ENCODE results near the gene CCDC110. TPM values are rescaled to one million over a fixed set of nuclear protein-coding genes. Genes with fewer than 3 reads are reported as not detected.

The CCDC110 gene
- polyA plus RNA-seq, 1 donor from 2014 or later, result 0.21 TPM

DNA sequence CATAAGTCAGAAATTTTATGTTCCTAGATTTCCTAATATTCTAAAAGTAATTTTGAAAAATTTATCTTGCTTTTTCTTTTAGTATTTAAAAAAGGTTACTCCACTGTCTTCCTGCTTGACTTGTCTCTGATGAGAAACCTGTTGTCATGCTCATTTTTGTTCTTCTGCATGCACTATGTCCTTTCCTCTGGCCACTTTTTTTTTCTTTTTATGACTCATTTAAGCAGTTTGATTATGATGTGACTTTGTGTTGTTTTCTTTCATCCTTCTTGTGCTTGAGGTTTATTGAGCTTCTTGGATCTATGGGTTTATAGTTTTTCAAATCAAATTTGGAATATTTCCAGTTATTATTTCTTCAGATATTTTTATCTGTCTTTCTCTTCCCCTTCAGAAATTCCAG lies 33.7 kb downstream of the CCDC110 start:
- no peaks in the 10 kb centered on the region for H3K9me2 ChIP-seq (ENCODE audit: insufficient read depth, low read length)
- TF ChIP-seq, protein P1, sequence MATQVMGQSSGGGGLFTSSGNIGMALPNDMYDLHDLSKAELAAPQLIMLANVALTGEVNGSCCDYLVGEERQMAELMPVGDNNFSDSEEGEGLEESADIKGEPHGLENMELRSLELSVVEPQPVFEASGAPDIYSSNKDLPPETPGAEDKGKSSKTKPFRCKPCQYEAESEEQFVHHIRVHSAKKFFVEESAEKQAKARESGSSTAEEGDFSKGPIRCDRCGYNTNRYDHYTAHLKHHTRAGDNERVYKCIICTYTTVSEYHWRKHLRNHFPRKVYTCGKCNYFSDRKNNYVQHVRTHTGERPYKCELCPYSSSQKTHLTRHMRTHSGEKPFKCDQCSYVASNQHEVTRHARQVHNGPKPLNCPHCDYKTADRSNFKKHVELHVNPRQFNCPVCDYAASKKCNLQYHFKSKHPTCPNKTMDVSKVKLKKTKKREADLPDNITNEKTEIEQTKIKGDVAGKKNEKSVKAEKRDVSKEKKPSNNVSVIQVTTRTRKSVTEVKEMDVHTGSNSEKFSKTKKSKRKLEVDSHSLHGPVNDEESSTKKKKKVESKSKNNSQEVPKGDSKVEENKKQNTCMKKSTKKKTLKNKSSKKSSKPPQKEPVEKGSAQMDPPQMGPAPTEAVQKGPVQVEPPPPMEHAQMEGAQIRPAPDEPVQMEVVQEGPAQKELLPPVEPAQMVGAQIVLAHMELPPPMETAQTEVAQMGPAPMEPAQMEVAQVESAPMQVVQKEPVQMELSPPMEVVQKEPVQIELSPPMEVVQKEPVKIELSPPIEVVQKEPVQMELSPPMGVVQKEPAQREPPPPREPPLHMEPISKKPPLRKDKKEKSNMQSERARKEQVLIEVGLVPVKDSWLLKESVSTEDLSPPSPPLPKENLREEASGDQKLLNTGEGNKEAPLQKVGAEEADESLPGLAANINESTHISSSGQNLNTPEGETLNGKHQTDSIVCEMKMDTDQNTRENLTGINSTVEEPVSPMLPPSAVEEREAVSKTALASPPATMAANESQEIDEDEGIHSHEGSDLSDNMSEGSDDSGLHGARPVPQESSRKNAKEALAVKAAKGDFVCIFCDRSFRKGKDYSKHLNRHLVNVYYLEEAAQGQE (IDR thresholded peaks at IDR 0.05; ENCODE audit: borderline replicate concordance), result no peak
- TF ChIP-seq EZH2 (IDR thresholded peaks at IDR 0.05; ENCODE audit: borderline replicate concordance, insufficient read depth, low read length, poor library complexity, severe bottlenecking), result no peak
- no peak for TF ChIP-seq POLR2AphosphoS5 (IDR thresholded peaks at IDR 0.05)
- no peak for TF ChIP-seq TAF1 (IDR thresholded peaks at IDR 0.05; ENCODE audit: low read depth)
- TF ChIP-seq, protein P2, sequence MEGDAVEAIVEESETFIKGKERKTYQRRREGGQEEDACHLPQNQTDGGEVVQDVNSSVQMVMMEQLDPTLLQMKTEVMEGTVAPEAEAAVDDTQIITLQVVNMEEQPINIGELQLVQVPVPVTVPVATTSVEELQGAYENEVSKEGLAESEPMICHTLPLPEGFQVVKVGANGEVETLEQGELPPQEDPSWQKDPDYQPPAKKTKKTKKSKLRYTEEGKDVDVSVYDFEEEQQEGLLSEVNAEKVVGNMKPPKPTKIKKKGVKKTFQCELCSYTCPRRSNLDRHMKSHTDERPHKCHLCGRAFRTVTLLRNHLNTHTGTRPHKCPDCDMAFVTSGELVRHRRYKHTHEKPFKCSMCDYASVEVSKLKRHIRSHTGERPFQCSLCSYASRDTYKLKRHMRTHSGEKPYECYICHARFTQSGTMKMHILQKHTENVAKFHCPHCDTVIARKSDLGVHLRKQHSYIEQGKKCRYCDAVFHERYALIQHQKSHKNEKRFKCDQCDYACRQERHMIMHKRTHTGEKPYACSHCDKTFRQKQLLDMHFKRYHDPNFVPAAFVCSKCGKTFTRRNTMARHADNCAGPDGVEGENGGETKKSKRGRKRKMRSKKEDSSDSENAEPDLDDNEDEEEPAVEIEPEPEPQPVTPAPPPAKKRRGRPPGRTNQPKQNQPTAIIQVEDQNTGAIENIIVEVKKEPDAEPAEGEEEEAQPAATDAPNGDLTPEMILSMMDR (IDR thresholded peaks at IDR 0.05; ENCODE audit: poor library complexity, severe bottlenecking), result no peak
- TF ChIP-seq EP300 (conservative IDR thresholded peaks at IDR 0.05; ENCODE audit: poor library complexity, severe bottlenecking), result no peak
- H2AFZ ChIP-seq (ENCODE audit: low read depth, low read length), result no peak overlapping the region
- H3K9ac ChIP-seq (ENCODE audit: low read length), result no peak overlapping the region
- no peaks in the 10 kb centered on the region for H3K79me2 ChIP-seq (replicated peaks; ENCODE audit: insufficient read depth, low read length)
- H3K27me3 ChIP-seq (ENCODE audit: insufficient read depth, low read depth, low read length), result no peaks in the 10 kb centered on the region
- no peak overlapping the region for H3K4me2 ChIP-seq (ENCODE audit: low read length)
- H3K4me3 ChIP-seq (ENCODE audit: low read length), result no peak overlapping the region
- no peak overlapping the region for H3K27ac ChIP-seq (ENCODE audit: low read length)
- H3K9me3 ChIP-seq (ENCODE audit: low read length), result no peaks in the 10 kb centered on the region
- no peaks in the 10 kb centered on the region for H3F3A ChIP-seq (ENCODE audit: insufficient read depth, low read length, poor library complexity, severe bottlenecking)
- no peaks in the 10 kb centered on the region for H3K36me3 ChIP-seq (ENCODE audit: insufficient read depth, low read length)
- H4K20me1 ChIP-seq (ENCODE audit: insufficient read depth), result no peaks in the 10 kb centered on the region

DNA sequence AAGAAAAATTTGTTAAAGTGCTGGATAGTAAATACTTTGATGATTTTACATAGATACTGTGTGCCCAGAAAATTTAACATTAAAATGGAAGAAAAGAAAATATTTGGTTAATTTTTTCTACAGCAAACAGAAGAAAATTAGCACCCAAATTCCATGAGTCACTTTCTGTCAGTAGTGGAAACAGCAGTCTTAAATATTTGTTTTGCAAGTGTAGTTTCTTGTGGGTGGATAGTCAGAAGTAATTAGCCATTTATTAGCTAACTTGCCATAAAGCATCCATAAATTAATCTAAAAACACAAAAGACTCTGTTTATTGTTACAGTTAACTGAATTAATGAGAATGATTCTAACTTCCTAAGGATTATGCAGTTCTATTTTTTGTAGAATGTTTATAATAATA lies 36.1 kb downstream of the CCDC110 start:
- Histone ChIP-seq H3K27ac (ENCODE audit: low read length) (no peak overlapping the region), H4K20me1 (ENCODE audit: insufficient read depth) (no peaks in the 10 kb centered on the region), H3K9me3 (ENCODE audit: low read length) (no peaks in the 10 kb centered on the region), H3K4me2 (ENCODE audit: low read length) (no peak overlapping the region), H3K9ac (ENCODE audit: low read length) (no peak overlapping the region), H3K9me2 (ENCODE audit: insufficient read depth, low read length) (no peaks in the 10 kb centered on the region), H3K36me3 (ENCODE audit: insufficient read depth, low read length) (no peaks in the 10 kb centered on the region), H2AFZ (ENCODE audit: low read depth, low read length) (no peak overlapping the region), H3K79me2 (replicated peaks; ENCODE audit: insufficient read depth, low read length) (no peaks in the 10 kb centered on the region), H3K4me3 (ENCODE audit: low read length) (no peak overlapping the region), H3K27me3 (ENCODE audit: insufficient read depth, low read depth, low read length) (no peaks in the 10 kb centered on the region), H3F3A (ENCODE audit: insufficient read depth, low read length, poor library complexity, severe bottlenecking) (no peaks in the 10 kb centered on the region)
- TF ChIP-seq RAD21 (conservative IDR thresholded peaks at IDR 0.05) (no peak), EP300 (conservative IDR thresholded peaks at IDR 0.05; ENCODE audit: poor library complexity, severe bottlenecking) (no peak), MXI1 (conservative IDR thresholded peaks at IDR 0.05; ENCODE audit: poor library complexity, severe bottlenecking) (no peak), TAF1 (IDR thresholded peaks at IDR 0.05; ENCODE audit: low read depth) (no peak), SMC3 (conservative IDR thresholded peaks at IDR 0.05; ENCODE audit: poor library complexity) (no peak), POLR2AphosphoS5 (IDR thresholded peaks at IDR 0.05) (no peak), EZH2 (IDR thresholded peaks at IDR 0.05; ENCODE audit: borderline replicate concordance, insufficient read depth, low read length, poor library complexity, severe bottlenecking) (no peak)
- TF ChIP-seq, protein P2 (IDR thresholded peaks at IDR 0.05; ENCODE audit: poor library complexity, severe bottlenecking), result no peak
- TF ChIP-seq, protein P1 (IDR thresholded peaks at IDR 0.05; ENCODE audit: borderline replicate concordance), result no peak
